Bone marrow (tissue), 2 donors: ENCODE results near the gene OR52K2.
"Not testable (repeated sequence)": the region's sequence is repeated elsewhere in the genome, so short reads cannot be mapped to it uniquely, and the experiment has no call there.

ENCODE experiments used
- DNase-seq, 2 donors: peaks; one replicate each; lab custom pipeline; 2025; lab: John Stamatoyannopoulos, UW

Gene OR52K2

DNA sequence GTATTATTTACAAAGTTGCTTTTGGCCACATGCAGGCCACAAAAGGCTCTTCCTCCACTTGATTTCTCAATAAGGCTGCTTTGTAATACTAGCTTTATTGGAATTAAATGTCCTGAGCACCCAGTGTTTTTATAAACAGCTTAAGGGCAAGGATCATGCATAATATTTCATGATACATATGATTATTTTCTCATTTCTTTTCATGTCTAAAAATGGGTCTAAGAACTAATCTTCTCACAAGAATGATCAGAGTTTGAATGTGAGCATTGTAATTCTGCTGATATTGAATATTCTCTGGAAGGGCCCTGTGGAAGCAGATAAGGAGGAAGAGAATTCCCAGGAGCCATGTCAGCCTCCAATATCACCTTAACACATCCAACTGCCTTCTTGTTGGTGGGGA, at the start of gene OR52K2:
Gene OR52K2 (plus strand): TSS at position 301 of the 400 bp plus-strand sequence. CDS start 45 bp downstream, at position 346.
- DNase-seq, result no peak

DNA sequence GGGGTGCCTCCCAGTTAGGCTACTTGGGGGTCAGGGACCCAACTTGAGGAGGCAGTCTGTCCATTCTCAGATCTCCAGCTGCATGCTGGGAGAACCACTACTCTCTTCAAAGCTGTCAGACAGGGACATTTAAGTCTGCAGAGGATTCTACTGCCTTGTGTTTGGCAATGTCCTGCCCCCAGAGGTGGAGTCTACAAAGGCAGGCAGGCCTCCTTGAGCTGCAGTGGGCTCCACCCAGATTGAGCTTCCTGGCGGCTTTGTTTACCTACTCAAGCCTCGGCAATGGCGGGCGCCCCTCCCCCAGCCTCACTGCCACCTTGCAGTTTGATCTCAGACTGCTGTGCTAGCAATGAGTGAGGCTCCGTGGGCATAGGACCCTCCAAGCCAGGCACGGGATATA, 42.9 kb upstream of the OR52K2 start:
- not testable (repeated sequence) for DNase-seq

DNA sequence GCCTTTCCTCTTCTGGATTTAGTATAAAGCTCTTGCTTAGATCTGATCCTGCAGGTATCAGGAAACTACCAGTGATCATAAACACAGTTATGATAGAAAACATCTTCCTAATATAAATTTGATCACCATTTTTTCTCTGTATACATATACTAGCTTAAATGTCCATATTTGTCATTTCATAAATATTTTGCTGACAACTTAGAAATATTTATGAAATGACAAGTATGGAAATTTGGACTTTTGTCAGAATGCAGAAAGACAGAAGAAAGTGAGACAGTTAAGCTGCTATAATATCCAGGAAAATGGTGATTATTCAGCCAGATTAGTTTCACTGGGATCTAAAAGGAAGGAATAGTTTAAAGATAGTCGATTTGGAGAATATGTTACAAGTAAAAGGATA, 32.8 kb upstream of the OR52K2 start:
- no peak for DNase-seq

DNA sequence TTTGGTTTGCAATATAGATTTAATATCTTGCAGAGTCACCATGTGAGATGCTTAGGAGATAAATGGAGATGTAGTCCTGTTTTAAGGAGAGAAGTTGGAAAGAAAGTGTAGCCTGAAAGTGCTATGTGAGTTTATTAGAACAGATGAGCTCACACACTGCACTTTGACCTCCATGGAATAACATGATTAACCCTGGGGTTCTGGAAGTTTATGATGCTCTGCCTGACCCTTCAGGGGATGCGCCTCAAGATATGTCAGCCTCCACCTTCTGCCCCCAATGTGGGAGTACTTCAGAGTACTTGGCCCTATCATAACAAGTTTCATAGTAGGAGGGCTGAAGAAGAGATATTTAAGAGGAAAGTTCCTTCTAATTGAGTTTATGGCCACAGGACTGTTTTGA, 32.3 kb upstream of the OR52K2 start:
- DNase-seq, result no peak

DNA sequence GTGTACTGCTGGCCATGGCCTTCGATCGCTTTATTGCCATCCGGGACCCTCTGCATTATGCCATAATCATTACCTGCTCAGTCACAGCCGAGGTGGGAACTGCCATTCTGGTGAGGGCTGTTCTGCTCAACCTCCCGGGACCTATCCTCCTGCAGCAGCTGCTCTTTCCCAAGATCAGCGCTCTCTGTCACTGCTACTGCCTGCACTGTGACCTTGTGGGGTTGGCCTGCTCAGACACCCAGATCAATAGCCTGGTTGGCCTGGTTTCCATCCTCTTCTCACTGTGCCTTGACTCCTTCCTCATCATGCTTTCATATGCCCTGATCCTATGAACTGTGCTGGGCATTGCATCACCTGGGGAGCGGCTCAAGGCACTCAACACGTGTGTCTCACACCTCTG, 30.7 kb upstream of the OR52K2 start:
- no peak for DNase-seq

DNA sequence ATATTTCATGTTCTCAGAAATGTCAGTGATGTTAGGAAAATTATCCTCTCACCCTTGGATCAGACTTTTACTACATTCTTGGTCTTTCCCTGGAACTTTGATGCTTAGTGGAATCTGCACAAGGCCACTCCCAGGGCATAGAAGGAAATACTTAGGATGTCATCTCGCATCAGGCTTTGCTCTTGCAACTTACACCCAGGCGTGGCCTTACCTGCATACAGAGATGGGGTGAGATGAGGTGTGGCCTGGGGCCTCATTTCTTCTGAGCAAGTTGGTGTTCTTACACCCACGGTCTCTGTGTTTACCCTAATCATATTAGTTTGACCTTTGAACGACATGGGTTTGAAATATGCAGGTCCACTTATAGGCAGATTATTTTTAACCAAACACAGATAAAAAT, 19.0 kb upstream of the OR52K2 start:
- DNase-seq, result no peak

DNA sequence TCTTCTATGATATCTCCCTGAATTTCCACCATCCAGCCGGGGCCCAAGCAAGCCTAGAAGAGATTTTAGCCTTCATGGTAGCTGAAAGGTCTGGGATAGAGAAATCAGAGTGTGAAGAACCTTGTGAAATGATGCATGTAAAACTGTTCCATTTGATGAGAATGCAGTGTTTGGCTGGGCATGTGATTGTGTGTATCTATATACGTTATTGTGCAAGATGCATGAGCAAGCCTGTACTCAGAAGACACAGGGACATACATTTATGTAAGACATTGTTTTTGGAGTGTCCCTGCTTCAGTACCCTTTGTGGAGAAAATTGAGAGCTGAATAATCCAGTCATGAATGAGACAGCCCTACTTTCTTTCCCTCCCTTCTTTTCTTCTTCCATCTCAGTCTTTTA, 15.2 kb upstream of the OR52K2 start:
- DNase-seq, result no peak

DNA sequence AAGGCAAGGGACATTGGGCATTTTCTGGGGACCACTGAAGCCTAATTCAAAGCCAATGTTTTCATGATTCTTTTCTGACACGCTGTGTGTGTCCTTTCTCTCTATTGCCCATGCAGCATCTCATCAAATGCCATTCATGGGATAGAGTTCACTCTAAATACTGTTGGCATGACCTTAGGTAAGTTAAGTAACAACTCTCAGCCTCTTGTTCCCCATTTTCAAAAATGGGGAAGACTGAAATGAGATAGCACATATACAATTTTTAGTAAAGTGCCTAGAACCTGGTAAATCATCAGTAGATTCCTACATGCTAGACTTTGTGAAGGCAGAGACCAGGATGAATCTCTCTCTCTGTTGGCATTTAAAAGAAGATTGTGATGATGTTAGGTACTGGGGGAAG, 12.7 kb upstream of the OR52K2 start:
- DNase-seq, result no peak

DNA sequence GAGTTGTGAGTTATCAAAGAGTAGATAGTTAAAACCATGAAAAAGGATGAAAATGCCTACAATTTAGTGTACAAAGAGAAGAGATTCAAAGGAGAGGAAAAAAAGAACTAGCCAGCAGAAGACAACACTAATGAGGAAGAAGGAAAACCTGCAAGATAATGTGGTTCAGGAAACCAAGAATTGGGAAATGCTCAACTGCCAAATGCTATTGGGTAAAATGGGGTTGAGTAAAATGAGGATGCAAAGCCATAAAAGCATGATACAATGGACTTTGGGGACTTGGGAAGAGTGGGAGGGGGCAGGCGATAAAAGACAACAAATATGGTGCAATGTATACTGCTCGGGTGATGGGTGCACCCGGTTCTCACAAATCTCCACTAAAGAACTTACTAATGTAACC, 7.6 kb upstream of the OR52K2 start:
- DNase-seq, result no peak

DNA sequence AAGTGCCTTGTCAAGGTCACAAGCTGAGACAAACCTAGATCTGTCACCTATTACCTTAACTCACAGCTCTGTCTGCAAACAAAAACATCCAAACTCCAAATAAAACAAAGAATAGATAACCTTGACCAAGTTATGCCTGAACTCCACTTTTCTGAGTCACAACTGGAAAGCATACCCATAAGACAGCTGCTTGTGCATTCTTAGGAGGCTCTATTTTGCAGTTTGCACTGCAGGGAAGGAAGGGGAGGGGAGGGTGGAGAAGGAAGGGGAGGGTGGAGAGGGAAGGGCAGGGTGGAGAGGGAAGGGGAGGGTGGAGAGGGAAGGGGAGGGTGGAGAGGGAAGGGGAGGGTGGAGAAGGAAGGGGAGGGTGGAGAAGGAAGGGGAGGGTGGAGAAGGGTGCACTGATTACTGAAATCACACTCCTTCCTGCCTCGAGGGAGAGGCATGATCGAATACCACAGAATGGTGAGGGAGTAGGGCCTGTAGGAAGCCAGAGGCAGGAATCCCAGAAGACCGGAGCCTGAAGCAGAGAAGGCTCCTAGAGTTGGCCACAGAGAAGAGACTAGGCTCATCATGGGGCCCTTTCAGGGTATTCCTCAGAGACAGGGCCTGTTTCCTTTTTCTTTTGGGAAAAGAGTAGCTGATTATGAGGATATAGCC, 5.7 kb upstream of the OR52K2 start:
- no peak for DNase-seq

DNA sequence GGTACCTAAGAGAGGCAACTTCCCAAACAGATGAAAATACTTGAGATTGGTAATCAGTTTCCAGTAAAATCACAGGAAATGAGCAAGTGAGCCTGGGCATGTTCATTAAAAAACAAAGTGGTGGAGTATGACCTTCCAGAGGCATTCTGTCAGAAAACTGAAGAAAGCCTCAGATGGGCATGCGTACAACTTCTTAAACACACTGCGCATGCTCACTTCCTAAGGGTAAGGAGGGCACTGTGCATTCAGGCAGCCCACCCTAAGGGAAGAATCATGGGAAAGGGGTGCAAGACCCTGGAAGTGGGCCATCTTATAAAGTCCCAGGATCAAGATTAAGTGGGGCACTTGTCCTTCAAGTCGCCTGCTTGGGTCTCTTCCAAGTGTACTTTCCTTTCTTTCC, 4.0 kb downstream of the OR52K2 start:
- no peak for DNase-seq

DNA sequence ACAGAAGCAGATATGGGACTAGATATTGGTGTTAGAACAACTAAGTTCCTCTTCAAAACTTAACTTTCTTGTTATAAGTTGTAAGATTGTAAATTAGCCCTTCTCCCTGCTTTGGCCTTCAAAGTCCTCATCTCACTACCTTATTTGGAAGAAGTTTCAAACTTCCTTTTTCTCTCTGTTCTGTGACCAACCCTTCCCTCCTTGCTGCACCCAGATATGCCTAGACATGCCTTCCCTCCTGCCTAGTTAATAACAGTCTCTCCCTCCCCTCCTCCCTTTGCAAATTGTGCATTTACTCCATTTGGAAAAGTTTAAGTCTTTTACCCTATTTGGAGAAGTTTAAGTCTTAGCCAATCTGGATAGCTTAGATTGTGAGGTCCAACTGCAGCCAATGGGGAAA, 4.9 kb downstream of the OR52K2 start:
- DNase-seq, result no peak

DNA sequence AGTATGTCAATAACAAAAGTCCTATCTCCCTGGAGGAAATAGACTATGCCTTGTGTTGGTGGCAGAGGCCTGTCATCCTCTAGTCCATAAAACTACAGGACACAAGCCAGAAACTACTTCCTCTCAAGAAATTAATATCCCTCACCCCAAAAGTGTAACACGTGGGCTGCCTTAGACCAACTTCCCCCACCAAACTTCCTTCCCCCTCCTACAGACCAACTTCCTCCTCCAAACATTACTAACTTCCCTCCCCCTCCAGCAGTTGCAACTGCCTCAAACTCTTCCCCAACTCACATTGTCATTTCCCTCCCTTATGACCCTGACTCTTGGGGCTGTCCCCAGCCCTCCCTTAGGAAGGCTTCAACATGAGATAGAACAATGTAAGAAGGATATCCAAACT, 6.3 kb downstream of the OR52K2 start:
- DNase-seq, result peak in 1 of 2 donors; percentile 39

DNA sequence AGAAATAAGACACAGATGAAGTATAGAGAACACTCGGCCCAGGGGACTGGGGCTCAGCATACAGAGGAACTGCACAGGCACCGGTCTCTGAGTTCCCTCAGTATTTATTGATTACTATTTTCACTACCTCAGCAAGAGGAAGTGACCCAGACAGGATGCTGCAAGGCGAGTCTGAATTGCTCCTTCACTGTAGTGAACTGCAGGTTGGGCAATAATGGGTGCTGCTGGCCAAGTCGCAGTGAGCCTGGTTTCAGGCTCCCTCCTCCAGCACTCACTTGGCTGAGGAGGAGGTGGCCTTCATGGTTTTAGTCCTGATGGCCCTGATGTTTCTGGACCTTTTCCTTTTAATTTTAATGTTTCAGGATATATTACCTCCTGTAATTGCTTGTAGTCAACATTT, 10.4 kb downstream of the OR52K2 start:
- DNase-seq, result no peak

DNA sequence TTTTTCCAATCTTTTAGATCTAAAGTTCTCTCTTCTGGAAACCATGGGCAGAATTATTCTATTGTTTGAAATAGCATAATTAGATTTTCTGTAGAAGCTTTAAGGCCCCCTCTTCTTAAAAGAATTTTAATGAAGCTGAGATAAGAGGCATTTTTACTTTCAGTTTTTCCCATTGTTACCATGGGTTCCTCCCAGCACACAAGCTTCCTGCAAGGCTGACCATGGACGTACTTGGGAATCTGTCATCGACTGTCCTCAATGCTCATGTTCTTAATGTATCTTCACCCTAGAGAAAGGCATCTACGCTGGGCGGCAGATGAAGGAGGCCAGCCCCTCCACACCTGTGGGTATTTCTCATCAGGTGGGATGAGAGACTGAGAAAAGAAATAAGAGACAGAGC, 11.1 kb downstream of the OR52K2 start:
- no peak for DNase-seq

DNA sequence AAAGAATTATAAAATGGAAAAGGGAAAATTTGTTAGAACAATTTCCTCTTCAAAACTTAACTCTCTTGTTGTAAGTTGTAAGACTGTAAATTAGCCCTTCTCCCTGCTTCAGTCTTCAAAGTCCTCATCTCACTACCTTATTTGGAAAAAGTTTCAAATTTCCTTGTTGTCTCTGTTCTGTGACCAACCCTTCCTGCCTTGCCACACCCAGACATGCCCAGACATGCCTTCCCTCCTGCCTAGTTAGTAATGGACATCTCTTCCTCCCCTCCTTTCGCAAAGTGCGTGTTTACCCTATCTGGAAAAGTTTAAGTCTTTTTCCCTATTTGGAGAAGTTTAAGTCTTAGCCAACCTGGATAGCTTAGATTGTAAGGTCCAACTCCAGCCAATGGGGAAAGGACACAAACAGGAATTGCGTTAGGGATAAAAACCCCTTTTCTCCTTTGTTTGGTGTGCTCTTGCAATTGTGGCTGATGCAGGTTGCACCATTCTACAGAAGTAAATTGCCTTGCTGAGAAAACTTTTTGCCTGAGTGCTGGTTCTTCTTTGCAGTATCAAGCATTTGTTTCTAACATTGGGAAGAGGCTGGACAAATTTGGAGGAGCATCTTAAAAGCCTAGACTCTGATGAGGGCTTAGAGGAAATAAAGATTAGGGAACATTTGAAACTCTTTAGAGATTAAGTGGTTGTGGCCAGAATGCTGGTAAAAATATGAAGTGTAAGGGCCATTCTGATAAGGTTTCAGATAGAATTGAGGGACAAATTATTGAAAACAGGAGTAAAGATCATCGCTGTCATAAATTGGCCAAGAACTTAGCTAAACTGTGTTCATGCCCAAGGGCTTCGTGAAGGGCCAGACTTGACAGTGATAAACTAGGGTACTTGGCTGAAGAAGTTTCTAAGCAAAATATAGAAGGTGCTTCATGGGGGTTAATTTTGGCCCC, 15.4 kb downstream of the OR52K2 start:
- DNase-seq, result no peak

DNA sequence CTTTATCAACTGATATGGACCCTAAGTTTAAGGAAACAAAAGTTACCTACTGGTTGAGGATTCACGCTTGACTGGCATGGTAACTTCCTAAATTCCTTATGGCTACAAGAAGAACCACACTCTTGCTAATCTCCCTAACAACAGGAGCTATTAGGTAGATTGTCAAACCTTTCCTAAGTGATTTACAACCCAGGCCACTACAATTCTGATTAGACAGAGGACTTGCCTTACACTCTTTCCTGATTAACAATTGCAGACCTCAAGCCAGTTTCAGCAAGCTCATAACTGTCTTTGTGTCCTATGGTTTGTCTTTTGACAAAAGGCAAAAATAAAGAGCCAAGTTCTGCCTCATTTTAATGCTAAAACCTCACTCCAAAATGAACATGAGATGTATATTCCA, 16.3 kb downstream of the OR52K2 start:
- DNase-seq, result no peak

DNA sequence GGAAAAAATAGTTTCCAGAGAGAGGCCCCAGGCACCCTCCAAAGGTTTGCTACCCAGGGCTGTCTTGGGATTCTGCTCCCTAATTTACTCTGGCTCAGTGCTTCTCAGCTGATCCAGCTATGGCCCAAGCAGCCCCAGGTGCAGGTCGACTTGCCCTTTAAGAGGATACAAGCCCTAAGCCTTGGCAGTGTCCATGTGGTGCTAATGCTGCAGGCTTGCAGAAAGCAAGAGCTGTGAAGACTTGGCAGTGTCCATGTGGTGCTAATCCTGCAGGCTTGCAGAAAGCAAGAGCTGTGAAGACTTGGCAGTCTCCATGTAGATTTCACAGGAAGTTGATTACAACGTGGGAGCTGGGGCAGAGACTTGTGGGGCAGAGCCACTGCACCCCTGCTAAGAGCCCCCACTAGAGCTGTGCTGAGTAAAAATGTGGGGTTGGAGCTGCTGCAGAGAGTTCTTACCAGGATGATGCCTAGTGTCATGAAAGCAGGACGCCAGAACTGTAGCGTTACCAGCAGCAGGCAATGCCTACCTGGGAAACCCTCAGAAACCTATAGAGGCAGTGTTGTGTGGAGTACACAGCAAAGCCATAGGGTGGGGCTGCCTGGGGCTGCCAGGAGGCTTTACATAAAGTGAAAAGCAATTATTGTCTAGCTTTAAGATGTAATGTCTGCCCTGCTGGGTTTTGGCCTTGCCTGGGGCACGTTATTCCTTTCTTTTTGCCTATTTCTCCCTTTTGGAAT, 17.2 kb downstream of the OR52K2 start:
- DNase-seq, result no peak

DNA sequence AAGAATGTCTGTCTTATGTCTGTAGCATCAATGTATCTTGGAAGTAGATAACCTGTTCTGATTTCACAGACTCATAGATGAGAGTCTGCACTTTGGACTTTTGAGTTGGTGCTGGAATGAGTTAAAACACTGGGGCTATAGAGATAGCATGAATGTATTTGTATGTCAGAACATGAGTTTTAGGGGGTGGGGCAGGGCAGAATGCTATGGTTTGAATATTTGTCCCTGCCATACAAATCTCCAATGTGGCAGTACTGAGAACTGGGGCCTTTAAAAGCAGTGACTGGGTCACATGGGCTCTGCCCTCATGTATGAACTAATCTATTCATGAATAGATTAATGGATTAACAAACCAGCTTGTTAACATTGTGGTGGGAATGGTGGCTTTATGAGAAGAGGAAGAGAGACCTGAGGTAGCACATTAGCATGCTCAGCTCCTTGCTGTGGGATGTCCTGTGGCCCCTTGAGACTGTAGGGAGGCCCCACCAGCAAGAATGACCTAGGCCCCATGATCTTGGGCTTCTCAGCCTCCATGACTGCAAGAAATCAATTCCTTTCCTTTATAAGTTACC, 17.9 kb downstream of the OR52K2 start:
- DNase-seq, result no peak

DNA sequence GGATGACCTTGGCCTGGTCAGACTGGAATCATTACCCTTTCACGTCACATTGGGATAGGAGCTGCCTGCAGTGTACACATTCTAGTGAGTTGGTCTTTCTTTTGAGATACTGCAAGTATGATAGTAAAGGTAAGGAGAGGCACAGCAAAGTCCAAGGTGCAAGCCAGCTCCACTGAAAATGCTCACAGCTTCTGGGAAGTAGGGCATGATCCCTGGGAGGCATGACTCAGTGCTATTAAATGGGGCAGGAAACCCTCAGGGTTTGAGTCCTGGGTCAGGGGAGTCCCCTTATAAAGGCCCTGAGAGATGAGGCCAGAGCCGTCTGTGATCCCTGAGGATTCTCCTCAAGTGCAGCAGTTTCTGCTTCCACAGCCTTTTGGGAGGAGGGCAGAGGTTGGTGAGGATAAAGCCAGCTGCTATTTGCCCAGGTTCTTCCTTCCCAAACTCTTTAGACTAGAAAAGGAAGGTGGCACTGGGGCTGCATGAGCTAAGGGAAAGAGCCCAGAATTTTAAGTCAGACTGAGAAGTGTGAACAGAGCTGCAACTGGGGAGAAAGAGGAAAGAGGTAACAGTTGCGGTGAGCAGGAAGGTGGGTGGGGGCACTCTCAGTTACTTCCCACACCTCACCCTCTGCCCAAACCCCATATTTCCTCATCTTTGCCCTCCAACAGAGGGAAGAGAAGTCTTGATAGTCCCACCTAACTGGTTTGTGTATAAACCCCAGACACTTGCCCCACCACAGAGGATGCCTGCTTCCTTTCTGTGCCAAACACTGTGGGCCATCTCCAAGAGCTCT, 18.9 kb downstream of the OR52K2 start:
- DNase-seq, result no peak

DNA sequence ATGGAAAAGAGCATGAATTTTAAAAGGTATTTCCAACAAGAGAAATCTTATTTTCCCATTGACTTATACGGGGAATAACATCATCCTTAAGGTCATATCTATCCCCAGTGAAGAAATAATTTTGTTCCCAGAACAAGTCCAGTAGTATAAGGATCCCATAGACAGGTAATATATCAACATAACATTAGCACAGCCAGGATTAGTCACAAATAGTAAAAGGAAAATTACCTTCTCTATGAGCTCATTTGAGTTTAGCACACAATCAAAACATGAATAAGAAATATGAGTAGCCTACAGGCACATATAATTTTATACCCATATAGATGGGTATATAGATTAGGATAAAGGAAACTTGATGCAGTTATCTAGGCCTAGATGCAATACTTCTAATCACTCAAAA, 30.5 kb downstream of the OR52K2 start:
- DNase-seq, result no peak
